Right lobe of liver (tissue), 6 donors: ENCODE data around the gene TJP1. TPM values are rescaled to one million over a fixed set of nuclear protein-coding genes. Genes with fewer than 3 reads are reported as not detected.

Experiments used
- ATAC-seq, 4 donors: fragments of 200-7000 bp; cut with Tn5 transposase; one replicate each; pipeline ENCODE4 v1.9.1; 2020; ENCODE audit warnings: mild to moderate bottlenecking in 4 of 4, moderate library complexity in 4 of 4
- DNase-seq, 3 donors: peaks; one replicate each; pipeline ENCODE4 v3.0.0-alpha.2; 2020
- H3K27ac ChIP-seq, 3 donors: fragments of 200-600 bp; one replicate each; pipeline ENCODE4 v1.8.0; 2022
- H3K27me3 ChIP-seq, 2 donors: fragments of 200-600 bp; one replicate each; pipeline ENCODE4 v1.8.0; 2022
- H3K36me3 ChIP-seq, 4 donors: fragments of 200-600 bp; sonication (generic) in 1 of 4; one replicate each; pipeline versions ENCODE4 v1.5.1 to v1.8.0; 2017 to 2022; ENCODE audit warnings: control low read depth in 1 of 4
- H3K4me1 ChIP-seq, 4 donors: fragments of 200-600 bp; sonication (generic) in 1 of 4; one replicate each; pipeline versions ENCODE4 v1.5.1 to v1.8.0; 2017 to 2022; ENCODE audit warnings: control low read depth in 1 of 4
- H3K4me3 ChIP-seq, 3 donors: fragments of 200-600 bp; one replicate each; pipeline ENCODE4 v1.8.0; 2022
- H3K9me3 ChIP-seq, 4 donors: fragments of 200-600 bp; sonication (generic) in 1 of 4; one replicate each; pipeline versions ENCODE4 v1.5.1 to v1.8.0; 2017 to 2022; ENCODE audit warnings: control low read depth in 1 of 4
- POLR2A ChIP-seq: fragments of 450-650 bp; IDR thresholded peaks from one replicate; pipeline ENCODE4 v1.6.1; 2017; ENCODE audit warnings: antibody characterized with exemption, mild to moderate bottlenecking
- WGBS: methylation state at CpG from one replicate; pipeline ENCODE4 v1.1.6; 2018; ENCODE audit warnings: low coverage, low lambda C conversion rate; ENCODE audit not compliant: insufficient coverage; ENCODE audit errors: missing lambda C conversion rate; 5-methylcytosine and 5-hydroxymethylcytosine counted together
- intact Hi-C, 2 donors: fragments of 100-400 bp; cut with DNase I; formaldehyde crosslinking; loops; one replicate each; pipeline versions ENCODE4 v1.11.2 to v1.14.1; 2022
- total RNA-seq, 6 experiments: library from RNA; depleted of rRNA in 2 of 6; stranded (reverse); fragments of >200 nt in 2 of 6; fragmentation: NEBNext Ultra II Directional in 3 of 6; extraction: Animal tissue kit (Norgen Biotek cat#: 25700) in 3 of 6; gene quantifications; one replicate each; pipeline versions ENCODE4 v1.1.0 to v1.2.4, GENCODE V29; 2016 to 2023
- TF ChIP-seq, protein P1 (sequence below), 4 donors: fragments of 200-600 bp in 3 of 4; fragments of 450-650 bp in 1 of 4; IDR thresholded peaks; one replicate each; pipeline versions ENCODE4 v1.5.1 to v1.8.0; 2016 to 2022; ENCODE audit warnings: antibody characterized with exemption in 4 of 4, mild to moderate bottlenecking in 2 of 4
- donor health status: DM: no; HTN: yes; CAD: no.
- donor health status: DM: no; HTN: no; CAD: no.
- donor health status: DM: no; HTN: no; CAD: no.
- donor health status: DM: no; HTN: yes; CAD: no.
- donor health status: DM: no; HTN: yes; CAD: no.

The TJP1 gene
- total RNA-seq, 6 experiments from 2014 or later, result 22.5 to 57.3 (median 35.9) TPM

DNA sequence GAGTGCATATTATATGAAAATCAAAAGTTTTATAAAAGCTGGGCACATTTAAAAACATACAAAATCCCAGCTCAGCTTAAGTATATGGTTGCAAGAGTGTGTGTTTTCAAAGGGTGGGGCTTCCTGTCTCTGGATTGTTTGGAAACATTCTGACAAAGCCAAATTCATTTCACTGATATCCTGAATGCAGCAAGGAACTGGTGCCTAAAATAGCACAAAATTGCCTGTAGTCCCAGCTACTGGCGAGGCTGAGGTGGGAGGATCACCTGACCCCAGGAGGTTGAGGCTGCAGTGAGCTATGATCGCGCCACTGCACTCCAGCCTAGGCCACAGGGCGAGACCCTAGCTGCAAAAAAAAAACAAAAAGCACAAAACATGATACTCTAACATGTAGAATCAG is 13.0 kb upstream of the TJP1 start:
- DNase-seq (no peak), ATAC-seq (peak; percentile 42 to 78 (median 52))
- 56% methylated on average over 4 of the region's 4 CpGs for WGBS
- intact Hi-C loops, result no loop called here
- Histone ChIP-seq H3K4me1 (peaks cover 0 to 4% (median under 1%) of the 10 kb centered on the region in 4 donors), H3K9me3 (no peaks in the 10 kb centered on the region), H3K4me3 (no peak overlapping the region), H3K27me3 (no peaks in the 10 kb centered on the region), H3K36me3 (no peaks in the 10 kb centered on the region), H3K27ac (no peak overlapping the region)
- TF ChIP-seq, protein P1, sequence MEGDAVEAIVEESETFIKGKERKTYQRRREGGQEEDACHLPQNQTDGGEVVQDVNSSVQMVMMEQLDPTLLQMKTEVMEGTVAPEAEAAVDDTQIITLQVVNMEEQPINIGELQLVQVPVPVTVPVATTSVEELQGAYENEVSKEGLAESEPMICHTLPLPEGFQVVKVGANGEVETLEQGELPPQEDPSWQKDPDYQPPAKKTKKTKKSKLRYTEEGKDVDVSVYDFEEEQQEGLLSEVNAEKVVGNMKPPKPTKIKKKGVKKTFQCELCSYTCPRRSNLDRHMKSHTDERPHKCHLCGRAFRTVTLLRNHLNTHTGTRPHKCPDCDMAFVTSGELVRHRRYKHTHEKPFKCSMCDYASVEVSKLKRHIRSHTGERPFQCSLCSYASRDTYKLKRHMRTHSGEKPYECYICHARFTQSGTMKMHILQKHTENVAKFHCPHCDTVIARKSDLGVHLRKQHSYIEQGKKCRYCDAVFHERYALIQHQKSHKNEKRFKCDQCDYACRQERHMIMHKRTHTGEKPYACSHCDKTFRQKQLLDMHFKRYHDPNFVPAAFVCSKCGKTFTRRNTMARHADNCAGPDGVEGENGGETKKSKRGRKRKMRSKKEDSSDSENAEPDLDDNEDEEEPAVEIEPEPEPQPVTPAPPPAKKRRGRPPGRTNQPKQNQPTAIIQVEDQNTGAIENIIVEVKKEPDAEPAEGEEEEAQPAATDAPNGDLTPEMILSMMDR (IDR thresholded peaks at IDR 0.05), result no peak
- no peak for TF ChIP-seq POLR2A

DNA sequence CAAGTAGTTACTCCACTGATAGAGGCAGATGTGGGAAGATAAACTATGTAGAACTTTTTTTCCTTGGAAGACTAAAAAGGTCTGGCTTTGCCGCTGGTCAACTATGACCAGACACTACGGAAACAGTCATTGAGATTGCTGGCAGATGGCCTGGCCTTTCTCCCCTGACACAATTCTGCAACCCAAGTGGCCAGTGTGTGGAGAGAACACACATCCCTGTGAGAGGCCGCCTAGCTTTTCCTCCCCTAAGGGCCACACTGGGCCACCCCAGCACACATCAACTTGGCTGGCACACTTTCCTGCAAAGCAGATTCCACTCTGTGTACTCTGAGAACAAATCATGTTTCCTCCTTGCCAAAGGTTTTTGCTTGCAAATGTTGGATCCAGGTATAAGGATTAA is 10.4 kb upstream of the TJP1 start:
- intact Hi-C loops, result no loop called here
- no peaks in the 10 kb centered on the region for H3K27me3 ChIP-seq
- no peak overlapping the region for H3K4me3 ChIP-seq
- WGBS, result 90% methylated on average over 2 of the region's 3 CpGs
- H3K9me3 ChIP-seq, result no peaks in the 10 kb centered on the region
- H3K27ac ChIP-seq, result no peak overlapping the region
- ATAC-seq (no peak), DNase-seq (no peak)
- TF ChIP-seq POLR2A, result no peak
- TF ChIP-seq, protein P1 (IDR thresholded peaks at IDR 0.05), result no peak
- no peaks in the 10 kb centered on the region for H3K4me1 ChIP-seq
- H3K36me3 ChIP-seq, result no peaks in the 10 kb centered on the region

DNA sequence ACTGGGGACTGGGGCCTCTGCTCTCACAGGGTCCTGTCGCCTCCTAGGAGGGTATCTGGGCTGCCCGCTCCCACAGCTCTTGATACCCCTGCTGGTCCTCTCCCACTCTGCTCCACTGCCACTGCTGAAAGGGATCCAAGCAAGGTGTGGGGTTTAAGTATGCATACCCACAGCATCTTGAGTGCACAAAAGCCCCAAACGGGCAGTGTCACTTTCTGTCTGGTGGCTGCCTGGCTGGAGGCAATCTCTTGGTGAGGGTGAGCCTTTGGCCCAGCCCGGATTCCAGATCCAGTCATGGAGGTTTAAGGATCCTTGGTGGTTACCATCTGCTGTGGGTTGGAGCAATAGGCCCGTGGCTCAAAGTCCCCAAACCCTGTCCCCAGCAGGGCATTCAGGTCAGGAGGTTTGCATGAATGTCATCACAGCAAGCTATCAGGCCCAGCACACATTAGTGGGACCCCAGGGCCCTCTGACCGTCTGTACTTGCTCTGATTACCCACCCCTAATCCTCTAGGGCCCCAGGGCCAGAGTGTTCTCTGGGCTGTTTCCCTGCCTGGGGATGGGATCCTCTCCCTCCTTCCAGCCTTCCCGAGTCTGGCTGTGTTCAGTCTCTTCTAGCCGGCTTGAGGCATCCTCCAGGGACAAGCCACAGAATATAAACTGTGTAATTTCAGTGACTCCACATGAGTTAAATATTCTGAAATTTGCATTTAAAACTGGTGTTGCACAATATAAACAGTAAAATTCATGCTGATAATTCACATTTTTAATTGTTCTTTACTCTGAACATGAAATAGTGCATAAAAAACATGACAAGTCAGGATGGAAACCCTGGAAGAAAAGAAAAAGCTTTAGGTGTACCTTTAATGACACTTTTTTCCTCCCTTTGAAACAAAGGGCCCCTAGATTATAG is 4.9 kb upstream of the TJP1 start:
- Histone ChIP-seq H3K9me3 (no peaks in the 10 kb centered on the region), H3K36me3 (no peaks in the 10 kb centered on the region), H3K4me1 (peaks cover 0 to 5% (median 0%) of the 10 kb centered on the region in 4 donors), H3K4me3 (no peak overlapping the region), H3K27me3 (no peaks in the 10 kb centered on the region), H3K27ac (no peak overlapping the region)
- no peak for ATAC-seq
- WGBS, result 47% methylated on average over 2 of the region's 8 CpGs
- intact Hi-C loops, result no loop called here
- TF ChIP-seq, protein P1 (IDR thresholded peaks at IDR 0.05), result no peak
- no peak for TF ChIP-seq POLR2A
- DNase-seq, result no peak

DNA sequence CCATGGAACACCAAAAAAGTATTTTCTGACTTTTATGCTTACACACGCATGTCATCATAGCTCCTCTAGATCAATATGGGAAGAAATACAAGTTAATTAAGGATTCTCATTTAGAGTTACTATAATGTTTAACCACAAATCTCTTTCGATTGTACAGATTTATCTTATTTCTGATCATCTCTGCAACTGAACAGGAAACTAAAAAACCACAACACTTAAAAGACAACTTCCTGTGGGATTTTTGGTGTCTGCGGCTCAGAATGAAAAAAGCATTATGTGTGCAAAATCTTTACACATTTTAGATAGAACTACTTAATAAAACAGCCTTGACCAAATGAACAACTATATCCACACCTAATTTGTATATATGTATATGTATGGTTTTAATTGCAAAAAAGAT is 3.0 kb upstream of the TJP1 start:
- Histone ChIP-seq H3K9me3 (no peaks in the 10 kb centered on the region), H3K27me3 (no peaks in the 10 kb centered on the region), H3K4me1 (peaks cover 0 to 9% (median 2%) of the 10 kb centered on the region in 4 donors), H3K27ac (no peak overlapping the region), H3K4me3 (no peak overlapping the region), H3K36me3 (no peaks in the 10 kb centered on the region)
- no peak for TF ChIP-seq POLR2A
- TF ChIP-seq, protein P1 (IDR thresholded peaks at IDR 0.05), result no peak
- DNase-seq, result no peak
- intact Hi-C loops, result no loop called here
- 29% methylated on average over 3 of the region's 3 CpGs for WGBS
- no peak for ATAC-seq
